ENCODE results near the gene NAALADL1.

DNA sequence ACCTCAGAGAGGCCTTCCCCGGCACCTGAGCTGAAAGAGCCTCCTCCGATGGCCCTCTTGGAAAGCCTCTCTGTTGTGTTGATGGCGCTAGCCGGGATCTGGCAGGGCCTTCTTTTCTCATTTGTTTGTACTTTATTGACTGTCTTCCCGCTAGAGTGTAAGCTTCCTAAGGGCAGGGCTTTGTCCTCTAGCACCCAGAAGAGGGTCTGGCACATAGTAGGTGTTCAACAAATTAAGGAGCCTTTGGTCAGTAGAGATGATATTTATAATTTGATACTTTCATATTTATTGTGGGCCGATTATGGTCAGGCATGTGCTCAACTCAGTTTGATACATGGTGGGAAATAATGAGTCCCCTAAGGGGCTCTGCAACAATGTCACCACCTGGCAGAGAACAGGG is 40.4 kb downstream of the NAALADL1 start:
- no peak for TF ChIP-seq L3MBTL2 (conservative IDR thresholded peaks at IDR 0.05)
- no peak for TF ChIP-seq BHLHE40 (IDR thresholded peaks at IDR 0.05; ENCODE audit: borderline replicate concordance)
